Activated T-helper 2 cell treated with anti-CD3 and anti-CD28 coated beads, Interferon-gamma antibody, Interleukin-2, Interleukin-4, amounts not matched to agents 10 μg/mL and 5 μg/mL and 100 μg/mL, durations not matched to agents 14 hours and 24 hours and 36 hours (primary cell): ENCODE measurements around the gene LRRN4CL. TPM values are rescaled to one million over a fixed set of nuclear protein-coding genes. Genes with fewer than 3 reads are reported as not detected.
"Not testable (repeated sequence)": the region's sequence is repeated elsewhere in the genome, so short reads cannot be mapped to it uniquely, and the experiment has no call there.

Experiments used
- DNase-seq: peaks from one replicate; pipeline ENCODE4 v3.0.0; 2021; ENCODE audit warnings: low spot score
- H3K27ac Mint-ChIP-seq: one replicate; pipeline ENCODE4 v1.8.0; 2021; ENCODE audit warnings: mixed read lengths
- H3K27me3 Mint-ChIP-seq: one replicate; pipeline ENCODE4 v1.8.0; 2021; ENCODE audit warnings: low read depth, mixed read lengths
- H3K36me3 Mint-ChIP-seq: one replicate; pipeline ENCODE4 v1.8.0; 2021; ENCODE audit warnings: low read depth, mixed read lengths
- H3K4me1 Mint-ChIP-seq: one replicate; pipeline ENCODE4 v1.8.0; 2021; ENCODE audit warnings: low read depth, mixed read lengths
- H3K4me3 Mint-ChIP-seq: one replicate; pipeline ENCODE4 v1.8.0; 2021; ENCODE audit warnings: low read depth, mild to moderate bottlenecking, moderate library complexity, mixed read lengths
- H3K9me3 Mint-ChIP-seq: one replicate; pipeline ENCODE4 v1.8.0; 2021; ENCODE audit warnings: mixed read lengths
- intact Hi-C: fragments of 100-400 bp; cut with micrococcal nuclease; formaldehyde crosslinking; loops from one replicate; pipeline ENCODE4 v1.15.1; 2023
- total RNA-seq: library from RNA; stranded (reverse); gene quantifications from 2 replicates; pipeline ENCODE4 v1.2.3, GENCODE V29; 2022

Gene LRRN4CL
- total RNA-seq, 1 donor from 2014 or later, result 0.23 TPM

DNA sequence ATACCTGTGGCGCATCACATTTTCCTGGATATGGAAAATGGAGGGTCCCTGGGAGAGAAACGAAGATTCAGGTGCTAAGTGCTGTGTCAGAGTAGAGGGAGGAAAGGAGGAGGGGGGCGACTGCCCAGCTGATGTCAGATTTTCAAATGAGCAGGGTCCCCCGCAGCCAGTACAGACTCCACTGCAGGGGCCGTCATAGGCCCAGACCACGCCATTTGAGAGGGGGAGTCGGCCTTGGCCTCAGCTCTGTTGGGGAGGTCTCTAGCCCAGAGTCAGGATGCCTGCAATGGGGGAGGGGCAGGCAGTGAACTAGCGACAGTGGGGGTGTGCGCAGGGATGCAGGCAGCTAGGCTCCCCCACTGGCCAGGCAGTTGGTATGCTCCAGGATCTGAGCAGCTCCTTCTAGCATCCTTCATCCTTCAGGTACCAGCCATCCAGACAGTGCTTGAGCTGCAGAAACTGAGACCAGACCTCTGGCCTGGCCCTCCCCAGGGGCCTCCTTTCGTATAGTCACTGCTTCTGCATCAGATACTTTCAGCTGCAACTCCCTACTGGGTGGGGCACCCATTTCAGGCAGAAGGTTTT lies 18.0 kb upstream of the LRRN4CL start, which contains the start of the genes BSCL2 and GNG3:
BSCL2 (minus strand) TSS at position 148 of the 585 bp plus-strand sequence. CDS start 229 bp downstream, outside the sequence.
GNG3 (plus strand) TSS at position 400 of the 585 bp plus-strand sequence. CDS start 620 bp downstream, outside the sequence.
- Mint-ChIP-seq H3K4me3 (peak within 1 kb of the TSS; percentile 82), H3K36me3 (peaks cover 39% of the 10 kb centered on the region), H3K27ac (peak within 1 kb of the TSS; percentile 88), H3K9me3 (no peaks in the 10 kb centered on the region), H3K4me1 (peaks cover 39% of the 10 kb centered on the region), H3K27me3 (no peaks in the 10 kb centered on the region)
- DNase-seq, result no peak
- intact Hi-C loops, result loop anchor here (5.0 kb wide), 1 partner anchor 125 kb away; the partner anchor contains the start of genes STX5 and TEX54

- DNase-seq, result no peak
- intact Hi-C loops, result loop anchor here (5.0 kb wide), 1 partner anchor 125 kb away; the partner anchor contains the start of genes STX5 and TEX54
- H3K27ac Mint-ChIP-seq, result peak overlapping the region; percentile 14
- no peaks in the 10 kb centered on the region for H3K27me3 Mint-ChIP-seq
- H3K4me1 Mint-ChIP-seq, result peaks cover 37% of the 10 kb centered on the region
- no peaks in the 10 kb centered on the region for H3K9me3 Mint-ChIP-seq
- peak overlapping the region; percentile 58 for H3K4me3 Mint-ChIP-seq
- H3K36me3 Mint-ChIP-seq, result peaks cover 40% of the 10 kb centered on the region
Measured at GRCh38 chr11:62706850-62707247, 17.5 kb upstream of the LRRN4CL start.

DNA sequence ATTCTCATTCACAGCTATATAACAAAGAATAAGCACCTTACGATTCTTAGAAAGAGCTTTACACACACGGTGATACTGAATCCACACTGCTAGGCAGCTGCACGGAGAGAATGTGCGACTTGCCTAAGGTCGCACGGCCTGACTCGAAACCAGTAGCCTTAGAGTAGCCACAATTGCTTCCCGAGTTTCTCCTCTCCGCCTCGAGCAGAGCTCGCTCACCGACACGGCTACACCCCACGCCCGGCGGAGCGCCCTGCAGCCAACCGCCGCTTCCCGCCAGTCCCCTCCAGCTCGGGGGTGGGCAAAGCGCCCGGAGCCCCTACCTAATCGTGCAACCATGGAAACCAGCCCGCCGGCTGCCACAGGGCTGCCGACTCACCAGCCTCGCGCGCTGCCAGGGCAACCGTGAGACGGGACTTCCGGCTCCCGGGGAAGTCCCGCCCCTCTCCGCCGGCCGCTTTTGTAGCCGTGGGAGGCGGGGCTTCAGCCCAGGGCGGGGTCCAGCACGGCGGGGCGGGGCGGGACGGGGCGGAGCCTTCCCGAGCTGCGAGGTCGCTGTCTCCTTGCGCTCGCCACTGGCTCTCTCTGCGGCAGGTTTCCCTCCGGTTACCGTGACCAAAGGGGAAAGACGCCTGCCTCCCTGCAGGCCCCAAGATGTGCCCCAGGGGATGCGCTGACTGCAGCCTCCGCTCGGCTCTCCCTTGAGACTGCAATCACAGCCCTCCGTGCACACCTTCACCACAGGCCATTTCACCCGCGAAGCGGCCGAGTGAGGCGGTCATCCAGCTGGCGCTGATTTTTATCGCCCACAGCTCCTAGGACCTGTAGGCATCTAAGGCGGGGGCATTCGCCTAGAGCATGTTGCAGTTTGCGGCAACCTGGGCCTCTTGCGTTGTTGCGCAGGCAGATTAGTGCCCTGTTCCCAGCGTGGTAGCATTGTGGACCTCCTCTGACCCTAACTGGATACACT lies 16.8 kb upstream of the LRRN4CL start:
- H3K9me3 Mint-ChIP-seq, result no peaks in the 10 kb centered on the region
- no peaks in the 10 kb centered on the region for H3K27me3 Mint-ChIP-seq
- H3K4me1 Mint-ChIP-seq, result peaks cover 37% of the 10 kb centered on the region
- peak overlapping the region; percentile 90 for H3K4me3 Mint-ChIP-seq
- intact Hi-C loops, result loop anchor here (5.0 kb wide), 1 partner anchor 126 kb away; the partner anchor contains the start of genes STX5 and TEX54
- H3K36me3 Mint-ChIP-seq, result peaks cover 38% of the 10 kb centered on the region
- H3K27ac Mint-ChIP-seq, result peak overlapping the region; percentile 57
- peak; percentile 89 for DNase-seq

DNA sequence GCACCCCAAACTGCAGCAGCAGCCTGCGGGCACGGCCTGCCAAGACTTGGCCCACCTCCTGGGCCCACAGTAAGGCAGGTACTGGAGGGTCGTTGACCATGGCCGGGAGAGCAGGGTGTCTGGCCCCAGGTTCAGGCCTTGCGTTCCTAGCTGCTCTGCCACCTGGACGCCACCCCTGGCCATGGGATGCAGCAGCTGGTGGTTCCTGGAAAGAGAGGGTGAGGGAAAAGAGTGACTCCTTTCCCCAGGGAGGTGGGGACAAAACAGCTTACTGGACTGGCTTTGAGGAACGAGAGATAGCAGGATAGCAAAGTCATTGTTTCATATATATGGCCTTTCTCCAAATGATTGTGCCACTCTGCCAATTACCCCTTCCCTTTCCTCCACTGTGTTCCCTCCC lies 16.1 kb upstream of the LRRN4CL start:
- H3K27ac Mint-ChIP-seq, result peak overlapping the region; percentile 57
- H3K27me3 Mint-ChIP-seq, result no peaks in the 10 kb centered on the region
- intact Hi-C loops, result loop anchor here (5.0 kb wide), 1 partner anchor 127 kb away; the partner anchor contains the start of genes STX5 and TEX54

DNA sequence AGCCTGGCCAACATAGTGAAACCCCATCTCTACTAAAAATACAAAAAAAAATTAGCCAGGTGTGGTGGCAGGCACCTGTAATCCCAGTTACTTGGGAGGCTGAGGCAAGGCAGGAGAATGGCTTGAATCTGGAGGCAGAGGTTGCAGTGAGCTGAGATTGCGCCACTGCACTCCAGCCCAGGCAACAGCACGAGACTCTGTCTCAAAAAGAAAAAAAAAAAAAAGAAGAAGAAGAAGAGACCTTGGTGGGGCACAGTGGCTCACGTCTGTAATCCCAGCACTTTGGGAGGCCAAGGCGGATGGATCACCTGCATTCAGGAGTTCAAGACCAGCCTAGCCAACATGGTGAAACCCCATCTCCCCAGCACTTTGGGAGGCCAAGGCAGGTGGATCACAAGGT lies 14.6 kb upstream of the LRRN4CL start:
- DNase-seq, H3K27me3 Mint-ChIP-seq, H3K4me3 Mint-ChIP-seq, intact Hi-C loops, H3K9me3 Mint-ChIP-seq, H3K27ac Mint-ChIP-seq: not testable (repeated sequence)
- Mint-ChIP-seq H3K4me1 (peaks cover 32% of the 10 kb centered on the region), H3K36me3 (peaks cover 29% of the 10 kb centered on the region)

More for the DNA sequence above, 16.1 kb upstream of the LRRN4CL start:
- Mint-ChIP-seq H3K4me3 (peak overlapping the region; percentile 90), H3K9me3 (no peaks in the 10 kb centered on the region), H3K4me1 (peaks cover 33% of the 10 kb centered on the region), H3K36me3 (peaks cover 34% of the 10 kb centered on the region)
- DNase-seq, result no peak

DNA sequence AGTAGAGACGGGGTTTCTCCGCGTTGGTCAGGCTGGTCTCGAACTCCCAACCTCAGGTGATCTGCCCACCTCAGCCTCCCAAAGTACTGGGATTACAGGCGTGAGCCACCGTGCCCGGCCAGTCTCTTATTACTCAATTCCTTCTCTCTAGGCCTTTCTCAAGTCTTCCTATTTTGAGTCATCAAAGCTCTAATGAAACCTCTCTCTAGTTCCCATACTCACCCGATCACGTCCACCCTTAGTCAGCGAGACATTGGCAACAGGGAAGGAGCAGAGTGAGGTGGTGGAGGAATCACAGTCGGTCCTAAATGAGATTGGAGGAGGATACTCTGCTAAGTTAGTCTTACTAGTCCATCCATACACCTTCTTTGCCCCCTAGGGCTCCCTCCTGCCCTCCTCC lies 12.9 kb upstream of the LRRN4CL start:
- intact Hi-C loops, result no loop called here
- H3K36me3 Mint-ChIP-seq, result peaks cover 26% of the 10 kb centered on the region
- H3K27me3 Mint-ChIP-seq, result no peaks in the 10 kb centered on the region
- H3K27ac Mint-ChIP-seq, result no peak overlapping the region
- no peaks in the 10 kb centered on the region for H3K9me3 Mint-ChIP-seq
- peaks cover 17% of the 10 kb centered on the region for H3K4me1 Mint-ChIP-seq
- H3K4me3 Mint-ChIP-seq, result no peak overlapping the region
- no peak for DNase-seq

DNA sequence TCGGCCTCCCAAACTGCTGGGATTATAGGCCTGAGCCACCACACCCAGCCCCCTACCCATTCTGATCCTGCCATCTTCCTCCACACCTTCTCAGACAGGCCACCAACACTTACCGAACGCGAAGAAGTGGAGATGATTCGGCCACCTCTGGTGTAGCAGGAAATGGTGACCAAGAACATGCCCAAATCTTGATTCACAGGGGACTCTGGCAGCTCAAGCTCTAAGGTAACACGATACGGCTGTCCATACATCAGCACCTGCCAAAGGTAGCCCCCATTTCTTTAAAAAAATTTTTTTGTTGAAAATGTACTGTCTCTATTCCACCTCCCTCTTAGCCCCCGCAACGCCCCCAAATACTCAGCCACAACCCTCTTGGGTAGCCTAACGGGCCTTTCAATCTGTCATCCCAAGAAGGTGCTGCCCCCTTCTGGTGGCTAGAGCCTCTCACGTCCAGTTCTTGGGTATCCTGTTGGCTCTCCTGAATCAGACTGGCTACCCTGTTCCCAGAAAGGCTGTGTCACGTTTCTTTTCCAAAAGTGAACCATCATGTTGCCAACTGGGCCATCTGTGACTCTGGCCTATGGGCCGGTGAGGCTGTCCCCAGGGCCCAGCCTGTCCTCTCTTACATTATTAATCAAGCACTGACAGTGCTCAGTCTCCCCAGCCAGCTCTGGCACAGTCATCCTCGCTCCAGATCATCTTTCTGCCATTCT lies 5.3 kb upstream of the LRRN4CL start:
- DNase-seq, result peak; percentile 64
- intact Hi-C loops, result loop anchor here (1.0 to 10.0 kb wide), 3 partner anchors 103 to 300 kb away; partner anchors contain the start of gene TUT1
- H3K36me3 Mint-ChIP-seq, result peaks cover 26% of the 10 kb centered on the region

GRCh38 chr11:62693624-62694023 lies 4.3 kb upstream of the LRRN4CL start:
- intact Hi-C loops, result loop anchor here (1.0 to 10.0 kb wide), 3 partner anchors 102 to 299 kb away; partner anchors contain the start of gene TUT1
- H3K4me1 Mint-ChIP-seq, H3K9me3 Mint-ChIP-seq, H3K4me3 Mint-ChIP-seq, DNase-seq, H3K27ac Mint-ChIP-seq, H3K27me3 Mint-ChIP-seq: not testable (repeated sequence)
- peaks cover 26% of the 10 kb centered on the region for H3K36me3 Mint-ChIP-seq

More for the DNA sequence above, 5.3 kb upstream of the LRRN4CL start:
- Mint-ChIP-seq H3K27ac (peak overlapping the region; percentile 60), H3K9me3 (no peaks in the 10 kb centered on the region), H3K4me1 (peaks cover 8% of the 10 kb centered on the region), H3K4me3 (no peak overlapping the region), H3K27me3 (no peaks in the 10 kb centered on the region)

- H3K36me3 Mint-ChIP-seq, result peaks cover 19% of the 10 kb centered on the region
- no peak overlapping the region for H3K27ac Mint-ChIP-seq
- DNase-seq, result no peak
- H3K27me3 Mint-ChIP-seq, result peaks cover 6% of the 10 kb centered on the region
- intact Hi-C loops, result no loop called here
- no peaks in the 10 kb centered on the region for H3K4me1 Mint-ChIP-seq
- no peaks in the 10 kb centered on the region for H3K9me3 Mint-ChIP-seq
- no peak overlapping the region for H3K4me3 Mint-ChIP-seq
Measured at GRCh38 chr11:62688491-62688890, 839 bp downstream of the LRRN4CL start.

- Mint-ChIP-seq H3K27me3 (peaks cover 6% of the 10 kb centered on the region), H3K36me3 (peaks cover 16% of the 10 kb centered on the region), H3K27ac (no peak overlapping the region), H3K4me1 (no peaks in the 10 kb centered on the region), H3K4me3 (no peak overlapping the region), H3K9me3 (no peaks in the 10 kb centered on the region)
- intact Hi-C loops, result no loop called here
- DNase-seq, result no peak
Measured at GRCh38 chr11:62687508-62688396, 1.6 kb downstream of the LRRN4CL start.

- no peaks in the 10 kb centered on the region for H3K27me3 Mint-ChIP-seq
- intact Hi-C loops, result no loop called here
- H3K27ac Mint-ChIP-seq, result no peak overlapping the region
- peaks cover 15% of the 10 kb centered on the region for H3K4me1 Mint-ChIP-seq
- no peaks in the 10 kb centered on the region for H3K9me3 Mint-ChIP-seq
- H3K36me3 Mint-ChIP-seq, result peaks cover 9% of the 10 kb centered on the region
- DNase-seq, result no peak
- no peak overlapping the region for H3K4me3 Mint-ChIP-seq
Measured at GRCh38 chr11:62682518-62682917, 6.8 kb downstream of the LRRN4CL start.
